ENCODE measurements around the gene EHBP1L1.

DNA sequence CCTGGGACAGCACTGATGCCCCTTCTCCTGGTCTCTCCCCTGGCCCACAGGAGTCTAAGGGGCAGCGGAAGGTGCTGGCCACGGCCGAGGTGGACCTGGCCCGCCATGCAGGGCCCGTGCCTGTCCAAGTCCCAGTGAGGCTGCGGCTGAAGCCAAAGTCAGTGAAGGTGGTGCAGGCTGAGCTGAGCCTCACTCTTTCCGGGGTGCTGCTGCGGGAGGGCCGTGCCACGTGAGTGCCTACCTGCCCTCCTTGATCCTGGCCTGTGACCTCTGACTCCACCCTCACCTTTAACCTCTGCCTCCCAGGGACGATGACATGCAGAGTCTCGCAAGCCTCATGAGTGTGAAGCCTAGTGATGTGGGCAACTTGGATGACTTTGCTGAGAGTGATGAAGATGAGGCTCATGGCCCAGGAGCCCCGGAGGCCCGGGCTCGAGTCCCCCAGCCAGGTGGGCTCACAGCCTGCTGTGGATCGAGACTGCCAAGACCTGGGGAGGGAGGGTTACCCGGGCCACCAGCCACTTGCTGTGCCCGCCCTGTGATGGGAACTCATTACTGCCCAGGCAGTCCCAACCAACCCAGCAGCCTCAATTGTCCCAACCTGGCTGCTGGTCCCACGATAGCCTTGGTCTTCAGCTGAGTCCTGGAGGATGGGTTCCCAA is 4.3 kb downstream of the EHBP1L1 start:
- no peak for TF ChIP-seq EP300 (IDR thresholded peaks at IDR 0.05)
- TF ChIP-seq, protein P1, sequence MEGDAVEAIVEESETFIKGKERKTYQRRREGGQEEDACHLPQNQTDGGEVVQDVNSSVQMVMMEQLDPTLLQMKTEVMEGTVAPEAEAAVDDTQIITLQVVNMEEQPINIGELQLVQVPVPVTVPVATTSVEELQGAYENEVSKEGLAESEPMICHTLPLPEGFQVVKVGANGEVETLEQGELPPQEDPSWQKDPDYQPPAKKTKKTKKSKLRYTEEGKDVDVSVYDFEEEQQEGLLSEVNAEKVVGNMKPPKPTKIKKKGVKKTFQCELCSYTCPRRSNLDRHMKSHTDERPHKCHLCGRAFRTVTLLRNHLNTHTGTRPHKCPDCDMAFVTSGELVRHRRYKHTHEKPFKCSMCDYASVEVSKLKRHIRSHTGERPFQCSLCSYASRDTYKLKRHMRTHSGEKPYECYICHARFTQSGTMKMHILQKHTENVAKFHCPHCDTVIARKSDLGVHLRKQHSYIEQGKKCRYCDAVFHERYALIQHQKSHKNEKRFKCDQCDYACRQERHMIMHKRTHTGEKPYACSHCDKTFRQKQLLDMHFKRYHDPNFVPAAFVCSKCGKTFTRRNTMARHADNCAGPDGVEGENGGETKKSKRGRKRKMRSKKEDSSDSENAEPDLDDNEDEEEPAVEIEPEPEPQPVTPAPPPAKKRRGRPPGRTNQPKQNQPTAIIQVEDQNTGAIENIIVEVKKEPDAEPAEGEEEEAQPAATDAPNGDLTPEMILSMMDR (IDR thresholded peaks at IDR 0.05): no peak
